Mesendoderm (in vitro differentiated cells): ENCODE data around the gene NAV2.

ENCODE experiments used
- DNase-seq: peaks from one replicate; pipeline ENCODE4 v3.0.0; 2013
- H2AK5ac ChIP-seq: 2 replicates; pipeline ENCODE4 v1.6.1; 2013; ENCODE audit warnings: low read length, inconsistent platforms
- H2BK120ac ChIP-seq: 2 replicates; pipeline ENCODE4 v1.6.1; 2013; ENCODE audit warnings: low read depth, mild to moderate bottlenecking, low read length, moderate library complexity, mixed read lengths
- H2BK15ac ChIP-seq: replicated peaks from 2 replicates; pipeline ENCODE4 v1.6.1; 2013; ENCODE audit warnings: low read depth, mild to moderate bottlenecking, moderate library complexity
- H2BK5ac ChIP-seq: 2 replicates; pipeline ENCODE4 v1.6.1; 2013; ENCODE audit warnings: low read length, inconsistent platforms
- H3K18ac ChIP-seq: 2 replicates; pipeline ENCODE4 v1.6.1; 2013; ENCODE audit warnings: mild to moderate bottlenecking, low read length, mixed read lengths
- H3K23ac ChIP-seq: one replicate; pipeline ENCODE4 v1.6.1; 2013; ENCODE audit warnings: low read length
- H3K27ac ChIP-seq: 2 replicates; pipeline ENCODE4 v1.5.1; 2013; ENCODE audit warnings: low read depth, mild to moderate bottlenecking, inconsistent platforms, low read length, moderate library complexity
- H3K27me3 ChIP-seq: 2 replicates; pipeline ENCODE4 v1.6.1; 2013; ENCODE audit warnings: low read length, control low read depth, mild to moderate bottlenecking, inconsistent platforms; ENCODE audit not compliant: insufficient read depth, poor library complexity
- H3K36me3 ChIP-seq: 2 replicates; pipeline ENCODE4 v1.6.1; 2013; ENCODE audit warnings: low read length, inconsistent platforms; ENCODE audit not compliant: control insufficient read depth, insufficient read depth
- H3K4ac ChIP-seq: one replicate; pipeline ENCODE4 v1.6.1; 2013; ENCODE audit warnings: low read depth, mild to moderate bottlenecking, low read length, moderate library complexity
- H3K4me1 ChIP-seq: 2 replicates; pipeline ENCODE4 v1.6.1; 2013; ENCODE audit warnings: low read depth, low read length, inconsistent platforms; ENCODE audit not compliant: control insufficient read depth
- H3K4me2 ChIP-seq: 2 replicates; pipeline ENCODE4 v1.6.1; 2013; ENCODE audit warnings: low read length
- H3K4me3 ChIP-seq: 2 replicates; pipeline ENCODE4 v1.5.1; 2013; ENCODE audit warnings: mild to moderate bottlenecking, low read length
- H3K56ac ChIP-seq: one replicate; pipeline ENCODE4 v1.6.1; 2013; ENCODE audit warnings: low read length
- H3K79me1 ChIP-seq: 2 replicates; pipeline ENCODE4 v1.6.1; 2013; ENCODE audit warnings: low read length, inconsistent platforms
- H3K79me2 ChIP-seq: 2 replicates; pipeline ENCODE4 v1.6.1; 2013; ENCODE audit warnings: mild to moderate bottlenecking, low read length; ENCODE audit not compliant: control insufficient read depth, insufficient read depth
- H3K9ac ChIP-seq: 2 replicates; pipeline ENCODE4 v1.6.1; 2013; ENCODE audit warnings: low read length, inconsistent platforms
- H4K5ac ChIP-seq: one replicate; pipeline ENCODE4 v1.6.1; 2013; ENCODE audit warnings: low read length
- H4K8ac ChIP-seq: one replicate; pipeline ENCODE4 v1.6.1; 2013; ENCODE audit warnings: low read depth, mild to moderate bottlenecking, control low read depth, low read length, moderate library complexity
- WGBS: extraction: QIAGEN DNeasy Blood & Tissue Kit; methylation state at CpG from one replicate; pipeline ENCODE4 v1.1.7; 2013; ENCODE audit warnings: low lambda C conversion rate, missing lambda C conversion rate; ENCODE audit not compliant: insufficient coverage; ENCODE audit errors: extremely low coverage; 5-methylcytosine and 5-hydroxymethylcytosine counted together

Gene NAV2

GRCh38 chr11:19880088-19880345 lies 167.4 kb downstream of the NAV2 start:
- Histone ChIP-seq H3K79me1 (no peaks in the 10 kb centered on the region), H3K9ac (no peak overlapping the region), H3K4me3 (no peak overlapping the region), H3K27me3 (no peaks in the 10 kb centered on the region), H3K36me3 (no peaks in the 10 kb centered on the region), H2BK5ac (no peak overlapping the region), H3K27ac (no peak overlapping the region), H3K18ac (no peak overlapping the region), H3K4ac (no peak overlapping the region), H4K8ac (no peak overlapping the region), H2BK15ac (no peak overlapping the region), H3K4me2 (no peak overlapping the region), H3K23ac (no peak overlapping the region), H2AK5ac (no peak overlapping the region), H3K4me1 (no peaks in the 10 kb centered on the region), H3K79me2 (no peaks in the 10 kb centered on the region), H4K5ac (no peak overlapping the region), H3K56ac (no peak overlapping the region), H2BK120ac (no peak overlapping the region)
- DNase-seq: no peak

DNA sequence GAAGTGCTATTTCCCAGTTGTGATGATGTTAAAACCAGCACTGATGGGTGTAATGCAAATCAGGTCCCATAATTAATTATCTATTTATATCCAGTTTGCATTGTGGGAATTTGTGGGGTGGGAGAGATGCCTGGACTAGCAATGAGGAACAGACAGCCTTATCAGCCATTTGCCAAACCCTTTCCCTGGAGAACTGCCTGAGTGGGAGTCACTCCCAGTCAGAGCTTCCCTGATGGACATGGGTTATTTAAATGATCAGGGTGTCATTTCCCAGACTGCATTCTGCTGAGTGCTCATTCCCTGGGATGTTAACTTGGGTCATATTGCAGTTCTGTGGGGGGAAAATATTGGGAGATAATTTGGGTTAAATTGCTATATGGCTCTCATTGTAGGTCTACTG lies 168.5 kb downstream of the NAV2 start:
- Histone ChIP-seq H4K8ac (no peak overlapping the region), H2BK5ac (no peak overlapping the region), H3K56ac (no peak overlapping the region), H2BK15ac (no peak overlapping the region), H3K4me3 (no peak overlapping the region), H4K5ac (no peak overlapping the region), H3K27ac (no peak overlapping the region), H3K9ac (no peak overlapping the region), H3K79me2 (no peaks in the 10 kb centered on the region), H3K36me3 (no peaks in the 10 kb centered on the region), H2AK5ac (no peak overlapping the region), H2BK120ac (no peak overlapping the region), H3K4ac (no peak overlapping the region), H3K18ac (no peak overlapping the region), H3K4me1 (no peaks in the 10 kb centered on the region), H3K4me2 (no peak overlapping the region), H3K23ac (no peak overlapping the region), H3K27me3 (no peaks in the 10 kb centered on the region), H3K79me1 (no peaks in the 10 kb centered on the region)
- no peak for DNase-seq

- Histone ChIP-seq H3K4me1 (no peaks in the 10 kb centered on the region), H2BK5ac (no peak overlapping the region), H3K18ac (no peak overlapping the region), H2BK15ac (no peak overlapping the region), H4K5ac (no peak overlapping the region), H3K36me3 (no peaks in the 10 kb centered on the region), H3K4me3 (no peak overlapping the region), H3K23ac (no peak overlapping the region), H4K8ac (no peak overlapping the region), H3K27ac (no peak overlapping the region), H2AK5ac (no peak overlapping the region), H3K4me2 (no peak overlapping the region), H2BK120ac (no peak overlapping the region), H3K56ac (no peak overlapping the region), H3K4ac (no peak overlapping the region), H3K79me2 (no peaks in the 10 kb centered on the region), H3K9ac (no peak overlapping the region), H3K79me1 (no peaks in the 10 kb centered on the region), H3K27me3 (no peaks in the 10 kb centered on the region)
- DNase-seq: no peak
- WGBS: no CpG with 5 or more reads among the region's 3 CpGs
Measured at GRCh38 chr11:19882356-19882755, 169.7 kb downstream of the NAV2 start.

DNA sequence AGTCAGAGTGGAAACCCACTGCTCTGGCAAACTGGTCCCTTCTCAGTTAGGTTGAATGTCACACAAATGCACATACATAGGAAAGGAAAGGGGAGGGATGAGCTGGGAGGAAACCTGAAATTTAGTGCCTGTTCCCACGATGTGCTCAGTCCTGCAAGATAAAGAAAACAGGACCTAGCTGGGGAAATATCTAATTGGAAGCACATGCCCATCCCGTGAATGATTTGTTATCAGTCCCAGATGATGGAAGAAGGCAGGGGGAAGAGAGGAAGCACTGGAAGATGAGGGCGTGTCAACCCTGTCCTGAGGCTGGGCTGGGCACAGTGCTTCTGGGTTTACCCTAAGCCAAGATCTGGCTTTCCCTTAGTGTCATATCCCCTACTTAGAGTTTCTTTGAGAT lies 173.9 kb downstream of the NAV2 start:
- Histone ChIP-seq H3K4me2 (no peak overlapping the region), H2BK15ac (no peak overlapping the region), H4K8ac (no peak overlapping the region), H3K18ac (no peak overlapping the region), H3K4me1 (peaks cover 8% of the 10 kb centered on the region), H4K5ac (no peak overlapping the region), H3K56ac (no peak overlapping the region), H3K27ac (no peak overlapping the region), H3K23ac (no peak overlapping the region), H3K36me3 (no peaks in the 10 kb centered on the region), H2AK5ac (no peak overlapping the region), H2BK120ac (no peak overlapping the region), H2BK5ac (no peak overlapping the region), H3K9ac (no peak overlapping the region), H3K79me2 (no peaks in the 10 kb centered on the region), H3K4ac (no peak overlapping the region), H3K27me3 (no peaks in the 10 kb centered on the region), H3K79me1 (no peaks in the 10 kb centered on the region), H3K4me3 (no peak overlapping the region)
- no peak for DNase-seq
- WGBS: no CpG with 5 or more reads among the region's 3 CpGs

DNA sequence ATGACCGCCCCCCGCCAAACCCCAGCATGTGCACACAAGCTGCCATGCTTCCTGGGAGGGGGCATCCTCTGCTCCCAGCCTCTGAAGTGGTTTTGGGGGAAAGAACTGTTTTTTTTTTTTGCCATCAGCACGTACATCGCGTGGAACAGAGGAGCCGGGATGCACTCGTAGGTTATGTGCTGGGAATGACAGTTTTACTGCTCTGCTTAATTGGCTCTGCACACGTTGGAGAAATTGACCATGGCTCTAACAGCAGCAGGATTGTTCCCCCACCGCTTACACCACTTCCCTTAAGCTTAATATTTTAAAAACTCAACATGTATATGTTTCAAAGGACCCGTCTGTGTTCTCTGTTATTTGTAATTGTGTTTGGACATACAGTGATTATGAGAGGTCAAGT lies 175.2 kb downstream of the NAV2 start:
- Histone ChIP-seq H3K4me1 (peaks cover 12% of the 10 kb centered on the region), H4K8ac (no peak overlapping the region), H3K79me2 (no peaks in the 10 kb centered on the region), H3K23ac (no peak overlapping the region), H2BK5ac (no peak overlapping the region), H3K79me1 (no peaks in the 10 kb centered on the region), H2BK120ac (no peak overlapping the region), H3K4ac (no peak overlapping the region), H3K9ac (no peak overlapping the region), H3K27me3 (no peaks in the 10 kb centered on the region), H4K5ac (no peak overlapping the region), H3K4me3 (no peak overlapping the region), H3K56ac (no peak overlapping the region), H3K27ac (no peak overlapping the region), H3K36me3 (no peaks in the 10 kb centered on the region), H3K18ac (no peak overlapping the region), H2AK5ac (no peak overlapping the region), H3K4me2 (no peak overlapping the region), H2BK15ac (no peak overlapping the region)
- no peak for DNase-seq
- WGBS: no CpG with 5 or more reads among the region's 10 CpGs

DNA sequence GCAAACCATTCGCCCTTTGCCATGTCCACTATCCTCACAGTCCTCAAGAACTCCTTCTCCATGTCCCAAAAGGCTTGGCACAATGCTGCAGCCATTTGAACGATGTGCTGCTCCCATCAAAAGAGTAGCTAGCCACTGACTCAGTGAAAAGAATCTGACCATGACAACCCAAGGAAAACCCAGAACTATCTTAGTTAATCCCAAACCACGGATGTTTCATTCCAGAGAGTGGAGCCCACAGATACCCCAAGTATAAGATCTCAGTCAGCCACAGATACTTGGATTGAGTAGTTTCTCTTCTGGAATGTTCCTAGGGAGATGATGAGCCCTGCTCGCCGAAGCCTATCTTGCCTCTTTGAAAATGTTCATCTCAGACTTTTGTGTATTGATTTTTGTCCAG lies 176.9 kb downstream of the NAV2 start:
- H3K79me1 ChIP-seq: no peaks in the 10 kb centered on the region
- H3K36me3 ChIP-seq: no peaks in the 10 kb centered on the region
- whole genome bisulfite sequencing: no CpG with 5 or more reads among the region's 5 CpGs
- H3K4me3 ChIP-seq: no peak overlapping the region
- H3K4me2 ChIP-seq: no peak overlapping the region
- no peak overlapping the region for H2AK5ac ChIP-seq
- no peaks in the 10 kb centered on the region for H3K27me3 ChIP-seq
- H3K79me2 ChIP-seq: no peaks in the 10 kb centered on the region
- no peak overlapping the region for H4K5ac ChIP-seq
- H3K18ac ChIP-seq: no peak overlapping the region
- no peak overlapping the region for H3K56ac ChIP-seq
- H2BK120ac ChIP-seq: no peak overlapping the region
- DNase-seq: no peak
- no peak overlapping the region for H3K9ac ChIP-seq
- no peak overlapping the region for H2BK15ac ChIP-seq
- H4K8ac ChIP-seq: no peak overlapping the region
- H3K4ac ChIP-seq: no peak overlapping the region
- H3K4me1 ChIP-seq: peaks cover 12% of the 10 kb centered on the region
- no peak overlapping the region for H2BK5ac ChIP-seq
- no peak overlapping the region for H3K27ac ChIP-seq
- H3K23ac ChIP-seq: no peak overlapping the region
